ENCODE results near the gene NRCAM.

DNA sequence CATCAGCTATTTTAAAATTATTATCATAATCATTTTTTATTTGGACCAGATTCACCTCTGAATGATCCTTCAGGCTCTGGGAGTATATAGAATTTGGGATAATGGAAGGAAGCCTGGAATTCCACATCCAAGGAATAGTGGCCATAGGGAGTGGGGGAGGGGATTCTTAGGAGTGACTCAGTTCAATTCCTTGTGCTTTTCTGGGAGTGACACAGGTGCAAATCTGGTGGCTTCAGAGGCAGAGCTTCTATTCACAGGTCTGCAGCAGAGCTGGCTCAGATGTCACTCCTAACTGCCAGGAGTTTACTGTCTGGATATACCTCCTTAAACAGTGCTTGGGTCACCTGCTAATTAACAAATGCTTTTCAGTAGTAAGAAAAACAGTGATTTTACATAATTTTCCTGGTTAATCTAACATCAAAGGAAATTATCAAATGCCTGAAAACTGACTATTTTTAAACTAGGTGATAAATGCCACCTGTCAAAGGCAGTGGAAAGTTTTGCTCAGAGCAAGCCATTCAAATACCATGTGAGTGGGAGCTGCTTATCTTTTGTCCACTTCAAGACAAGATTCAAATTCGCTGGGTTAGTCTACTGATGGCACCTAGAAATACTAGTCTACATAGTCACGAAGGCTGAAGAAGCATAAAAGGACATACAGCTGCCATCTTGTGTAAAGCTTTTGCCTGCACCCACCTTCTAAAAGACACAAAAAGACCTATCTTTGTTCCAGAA is 219.4 kb downstream of the NRCAM start:
- TF ChIP-seq POLR2A (IDR thresholded peaks at IDR 0.05) = no peak
- TF ChIP-seq, protein P1, sequence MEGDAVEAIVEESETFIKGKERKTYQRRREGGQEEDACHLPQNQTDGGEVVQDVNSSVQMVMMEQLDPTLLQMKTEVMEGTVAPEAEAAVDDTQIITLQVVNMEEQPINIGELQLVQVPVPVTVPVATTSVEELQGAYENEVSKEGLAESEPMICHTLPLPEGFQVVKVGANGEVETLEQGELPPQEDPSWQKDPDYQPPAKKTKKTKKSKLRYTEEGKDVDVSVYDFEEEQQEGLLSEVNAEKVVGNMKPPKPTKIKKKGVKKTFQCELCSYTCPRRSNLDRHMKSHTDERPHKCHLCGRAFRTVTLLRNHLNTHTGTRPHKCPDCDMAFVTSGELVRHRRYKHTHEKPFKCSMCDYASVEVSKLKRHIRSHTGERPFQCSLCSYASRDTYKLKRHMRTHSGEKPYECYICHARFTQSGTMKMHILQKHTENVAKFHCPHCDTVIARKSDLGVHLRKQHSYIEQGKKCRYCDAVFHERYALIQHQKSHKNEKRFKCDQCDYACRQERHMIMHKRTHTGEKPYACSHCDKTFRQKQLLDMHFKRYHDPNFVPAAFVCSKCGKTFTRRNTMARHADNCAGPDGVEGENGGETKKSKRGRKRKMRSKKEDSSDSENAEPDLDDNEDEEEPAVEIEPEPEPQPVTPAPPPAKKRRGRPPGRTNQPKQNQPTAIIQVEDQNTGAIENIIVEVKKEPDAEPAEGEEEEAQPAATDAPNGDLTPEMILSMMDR (IDR thresholded peaks at IDR 0.05) = no peak

All from adrenal gland (tissue), 5 donors.